HG03175 (cell line): ENCODE results near the gene GOPC.
"Not testable (repeated sequence)": the region's sequence is repeated elsewhere in the genome, so short reads cannot be mapped to it uniquely, and the experiment has no call there.

ENCODE experiments used
- ATAC-seq: cut with Tn5 transposase; IDR thresholded peaks from one replicate; pipeline ENCODE4 v1.9.1; 2021; ENCODE audit warnings: mild to moderate bottlenecking, moderate library complexity; ENCODE audit not compliant: unreplicated experiment

Gene GOPC

DNA sequence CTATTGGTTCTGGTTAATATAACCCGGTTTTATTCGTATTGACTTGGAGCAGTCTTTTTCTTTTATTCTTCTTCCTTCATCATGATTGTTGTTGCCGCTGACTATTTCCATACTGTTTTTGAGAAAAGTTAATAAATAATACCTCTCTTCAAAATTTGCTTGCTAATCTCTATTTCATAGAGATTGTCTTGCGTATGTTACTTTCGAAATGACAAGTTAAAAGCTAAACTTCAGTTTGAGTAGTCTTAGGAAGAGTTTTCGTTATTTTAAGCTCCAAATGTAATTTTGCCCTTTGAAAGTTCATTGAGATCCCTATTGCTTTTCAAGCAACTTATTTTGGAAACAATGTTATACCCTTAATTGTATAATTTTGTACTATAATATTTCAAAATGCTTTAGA, 83.4 kb downstream of the GOPC start:
- ATAC-seq: peak; percentile 56

DNA sequence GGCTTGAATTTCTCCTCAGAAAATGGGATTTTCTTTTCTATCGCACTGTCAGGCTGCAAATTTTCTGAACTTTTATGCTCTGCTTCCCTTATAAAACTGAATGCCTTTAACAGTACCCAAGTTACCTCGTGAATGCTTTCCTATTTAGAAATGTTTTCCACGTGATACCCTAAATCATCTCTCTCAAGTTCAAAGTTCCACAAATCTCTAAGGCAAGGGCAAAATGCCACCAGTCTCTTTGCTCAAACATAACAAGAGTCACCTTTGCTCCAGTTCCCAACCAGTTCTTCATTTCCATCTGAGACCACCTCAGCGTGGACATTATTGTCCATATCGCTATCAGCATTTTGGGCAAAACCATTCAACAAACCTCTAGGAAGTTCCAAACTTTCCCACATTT, 84.3 kb downstream of the GOPC start:
- ATAC-seq: not testable (repeated sequence)

DNA sequence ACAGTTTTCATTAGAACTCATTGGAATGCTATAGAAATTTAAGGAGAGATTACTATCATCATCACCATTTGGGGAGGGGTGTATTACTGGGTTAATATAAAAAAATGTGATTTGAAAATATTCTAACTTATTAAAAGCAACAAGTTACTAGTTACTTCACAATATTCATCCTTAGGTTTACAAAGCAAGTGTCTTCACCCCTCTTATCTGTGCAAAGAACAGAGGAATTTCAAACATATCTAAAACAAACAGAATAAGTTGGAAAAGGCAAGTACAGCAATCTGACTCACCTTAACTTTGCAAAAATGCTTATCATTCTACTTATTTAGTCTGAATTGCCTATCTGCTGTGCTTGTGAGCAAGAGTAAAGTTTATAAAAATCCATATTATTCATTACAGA, 87.0 kb downstream of the GOPC start:
- ATAC-seq: no peak

DNA sequence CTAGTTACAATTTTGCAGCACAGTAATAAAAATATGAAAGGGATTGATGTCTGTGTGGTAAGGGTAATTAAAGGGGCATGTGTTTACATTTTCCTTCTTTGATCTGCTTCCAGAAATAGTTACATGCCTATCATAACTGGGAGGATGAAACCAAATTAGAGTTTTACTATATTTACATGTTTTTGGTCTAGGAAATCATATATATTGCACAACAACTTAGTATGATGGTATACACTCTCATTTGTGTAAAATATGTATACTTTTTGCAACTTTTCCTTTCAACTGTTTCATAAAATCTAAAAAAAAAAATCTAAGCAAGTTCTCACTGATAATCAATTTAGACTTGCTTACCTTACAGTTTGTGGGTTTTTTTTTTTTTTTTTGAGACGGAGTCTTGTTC, 87.7 kb downstream of the GOPC start:
- ATAC-seq: no peak

DNA sequence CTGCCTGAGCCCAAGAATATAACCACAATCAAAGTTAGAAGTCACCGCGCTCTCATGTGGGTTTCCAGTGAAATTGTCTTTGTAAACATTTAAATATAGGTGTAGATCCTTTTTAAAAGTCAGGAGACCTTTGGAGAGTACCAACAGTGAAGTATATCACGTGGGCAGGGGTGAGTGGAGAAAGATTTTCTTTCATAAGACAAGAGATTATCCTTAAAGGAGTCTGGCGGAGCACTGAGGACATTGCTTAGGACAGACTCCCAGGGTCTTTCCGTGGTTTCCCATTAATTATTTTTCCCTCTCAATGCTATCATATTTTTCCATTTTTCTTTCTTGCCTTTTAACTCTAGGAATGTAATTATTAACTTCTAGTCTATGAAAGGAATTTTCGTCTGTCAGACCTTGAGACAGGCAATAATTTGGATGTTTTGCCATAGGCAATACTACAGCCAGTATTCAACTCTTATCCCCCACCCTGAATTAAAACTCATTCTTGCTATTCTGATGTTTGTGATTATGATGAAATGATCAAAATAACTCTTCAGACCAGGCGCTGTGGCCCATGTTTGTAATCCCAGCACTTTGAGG, 88.4 kb downstream of the GOPC start:
- no peak for ATAC-seq

DNA sequence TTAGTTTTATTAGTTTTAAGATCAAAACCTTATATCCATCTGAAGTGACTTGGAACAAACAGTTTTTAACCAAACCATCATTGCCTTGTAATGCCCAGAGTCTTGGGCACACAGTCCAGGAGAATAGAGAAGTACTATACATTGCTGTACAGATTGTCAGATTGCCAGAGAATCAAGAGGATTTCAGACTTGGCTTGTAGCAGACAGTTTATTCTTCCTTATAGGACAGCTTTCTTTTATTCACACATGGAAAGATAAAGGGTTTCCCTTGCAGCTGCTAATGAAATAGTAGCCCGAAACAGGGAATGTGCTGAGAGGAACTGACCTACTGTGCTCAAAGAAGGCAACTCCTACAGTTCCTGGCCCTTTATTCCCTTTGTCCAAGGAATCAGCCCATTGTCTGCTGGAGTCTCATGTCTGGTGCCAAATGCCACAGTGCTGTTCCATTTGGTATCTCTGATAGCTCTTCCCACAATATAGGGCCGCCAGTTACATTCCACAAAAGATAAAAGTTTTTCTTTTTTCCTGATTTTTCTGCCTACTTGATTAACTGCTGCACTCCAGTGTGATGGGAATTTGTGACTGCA, 89.2 kb downstream of the GOPC start:
- ATAC-seq: no peak

DNA sequence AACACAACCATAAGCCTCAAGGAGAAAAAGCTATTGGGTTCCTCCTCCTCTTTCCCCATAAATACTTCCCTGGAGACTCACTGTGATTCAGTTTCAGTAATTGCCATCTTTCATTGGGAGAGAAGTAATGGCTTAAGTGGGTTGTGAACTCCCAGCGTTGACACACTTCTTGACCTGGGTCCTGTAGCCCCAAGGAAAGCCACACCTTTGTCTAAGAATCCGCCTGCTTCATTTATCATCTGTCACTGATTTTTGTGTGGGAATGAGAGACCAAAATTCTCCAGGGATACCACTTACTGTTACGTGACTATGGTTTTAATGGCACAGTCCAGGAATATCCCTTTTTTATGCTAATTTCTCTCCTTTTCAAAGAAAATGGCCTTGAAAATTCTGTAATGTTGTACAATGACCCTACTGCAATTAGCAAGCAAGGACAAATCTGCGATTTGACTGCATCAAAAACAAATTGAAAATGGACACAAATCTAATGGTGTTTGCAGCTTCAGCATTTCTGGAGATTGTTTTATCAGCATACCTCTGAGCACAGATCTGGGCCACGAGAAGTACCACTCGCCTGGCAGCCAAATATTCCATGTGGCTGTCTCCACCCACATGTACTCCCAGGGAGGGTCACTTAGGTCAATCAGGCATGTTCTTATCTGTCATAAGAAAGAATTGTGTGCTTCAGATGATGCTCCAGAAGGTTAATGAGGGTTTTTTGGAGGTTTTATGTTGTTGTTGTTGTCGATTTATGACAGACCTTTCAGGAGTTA, 90.1 kb downstream of the GOPC start:
- ATAC-seq: no peak
